Suppressor macrophage (primary cell): ENCODE results near the gene PPP2R2D.

ENCODE experiments used
- DNase-seq, 4 experiments: peaks; one replicate each; pipeline ENCODE4 v3.0.0-alpha.2; 2020 to 2022

PPP2R2D gene

GRCh38 chr10:131954356-131954965 lies 53.7 kb downstream of the PPP2R2D start:
- no peak for DNase-seq

GRCh38 chr10:131955591-131956340 lies 55.0 kb downstream of the PPP2R2D start:
- DNase-seq = no peak

GRCh38 chr10:131959841-131960240 lies 59.0 kb downstream of the PPP2R2D start:
- DNase-seq = no peak

GRCh38 chr10:131960631-131961046 lies 59.8 kb downstream of the PPP2R2D start:
- DNase-seq = no peak

- no peak for DNase-seq
Observed at GRCh38 chr10:131961047-131961776, 60.4 kb downstream of the PPP2R2D start.

- no peak for DNase-seq
Observed at GRCh38 chr10:131961777-131962662, 61.2 kb downstream of the PPP2R2D start.

GRCh38 chr10:131963350-131963749 lies 62.5 kb downstream of the PPP2R2D start:
- no peak for DNase-seq

- no peak for DNase-seq
Observed at GRCh38 chr10:131963811-131964210, 63.0 kb downstream of the PPP2R2D start.

GRCh38 chr10:131964298-131964697 lies 63.5 kb downstream of the PPP2R2D start:
- DNase-seq = no peak

- DNase-seq = no peak
Observed at GRCh38 chr10:131968949-131969348, 68.1 kb downstream of the PPP2R2D start.

- no peak for DNase-seq
Observed at GRCh38 chr10:131970946-131971345, 70.1 kb downstream of the PPP2R2D start.

- DNase-seq = no peak
Observed at GRCh38 chr10:131971591-131971990, 70.8 kb downstream of the PPP2R2D start.

GRCh38 chr10:131972474-131973071 lies 71.8 kb downstream of the PPP2R2D start:
- DNase-seq = peak; percentile 19 to 58 (median 46)

- no peak for DNase-seq
Observed at GRCh38 chr10:131973160-131973951, 72.5 kb downstream of the PPP2R2D start.

- no peak for DNase-seq
Observed at GRCh38 chr10:131974034-131974817, 73.4 kb downstream of the PPP2R2D start.

- no peak for DNase-seq
Observed at GRCh38 chr10:131975003-131975402, 74.2 kb downstream of the PPP2R2D start.

GRCh38 chr10:131975796-131976195 lies 75.0 kb downstream of the PPP2R2D start:
- no peak for DNase-seq

GRCh38 chr10:131977323-131978096 lies 76.7 kb downstream of the PPP2R2D start:
- DNase-seq = no peak

GRCh38 chr10:131978366-131978765 lies 77.6 kb downstream of the PPP2R2D start:
- DNase-seq = no peak

- DNase-seq = no peak
Observed at GRCh38 chr10:131978851-131979250, 78.0 kb downstream of the PPP2R2D start.
